Astrocyte of the spinal cord (primary cell): Measurements from ENCODE around the gene RAP1GAP2.

Experiments used
- DNase-seq: peaks from one replicate; pipeline ENCODE4 v3.0.0; 2011; ENCODE audit warnings: low read depth, low spot score
- H3K4me3 ChIP-seq: 2 replicates; pipeline ENCODE4 v1.5.1; 2011; ENCODE audit warnings: low read depth, mild to moderate bottlenecking, low read length, moderate library complexity
- in situ Hi-C: cut with HindIII; loops from 2 replicates; pipeline ENCODE4 v1.10.0; 2017; ENCODE audit warnings: low sequenced_read_pairs
- TF ChIP-seq, protein P1 (sequence below): IDR thresholded peaks from 2 replicates; pipeline ENCODE4 v1.5.1; 2012; ENCODE audit warnings: low read depth, mild to moderate bottlenecking, low read length, inconsistent platforms

The RAP1GAP2 gene

DNA sequence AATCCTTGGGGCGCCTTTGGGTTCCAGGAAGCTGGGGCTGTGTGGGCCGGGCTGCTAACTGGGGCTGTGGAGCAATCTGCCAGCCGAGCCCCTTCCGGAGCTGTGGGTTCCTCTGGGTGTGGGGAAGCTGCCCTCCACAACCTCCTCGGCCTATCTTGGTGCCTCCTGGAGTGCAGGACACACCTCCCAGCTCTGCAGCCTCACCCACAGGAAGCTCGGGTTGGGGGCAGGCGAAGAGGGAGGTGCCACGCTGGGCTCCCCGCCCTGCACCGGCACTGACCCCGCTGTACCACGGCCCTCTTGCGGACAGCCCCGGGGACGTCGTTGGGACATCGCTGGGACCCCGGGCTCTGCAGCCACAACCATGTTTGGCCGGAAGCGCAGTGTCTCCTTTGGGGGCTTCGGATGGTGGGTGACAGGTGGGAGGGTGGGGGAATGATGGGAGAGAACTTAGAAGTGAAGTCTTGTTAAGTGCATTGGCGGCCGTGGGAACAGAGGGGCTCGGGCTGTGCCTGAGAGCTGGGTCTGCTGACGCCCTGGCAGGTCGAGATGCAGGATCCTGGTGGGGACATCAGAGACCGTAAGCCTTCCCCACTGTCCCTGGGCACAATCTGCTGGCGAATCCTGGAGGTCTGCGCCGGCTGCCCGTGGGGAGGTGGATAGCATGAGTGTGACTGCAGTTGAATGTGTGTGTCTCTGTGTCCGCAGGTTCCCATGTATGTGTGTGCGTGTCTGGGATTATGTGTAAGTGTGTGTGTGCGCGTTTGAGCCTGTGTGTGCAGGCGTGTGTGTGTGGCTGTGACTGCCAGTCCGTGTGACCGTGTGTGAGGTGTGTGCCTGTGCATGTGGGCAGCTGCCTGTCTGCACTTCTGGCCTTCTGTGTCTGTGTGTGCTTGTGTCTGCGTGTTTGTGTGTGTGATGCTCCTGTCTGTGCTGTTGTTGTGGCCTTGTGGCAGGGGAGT lies at the start of gene RAP1GAP2:
RAP1GAP2 (plus strand) TSS at position 275 of the 962 bp plus-strand sequence; CDS start at position 365, 90 bp downstream.
- in situ Hi-C loops = no loop called here
- no peak for DNase-seq
- H3K4me3 ChIP-seq = no peak within 1 kb of the TSS

DNA sequence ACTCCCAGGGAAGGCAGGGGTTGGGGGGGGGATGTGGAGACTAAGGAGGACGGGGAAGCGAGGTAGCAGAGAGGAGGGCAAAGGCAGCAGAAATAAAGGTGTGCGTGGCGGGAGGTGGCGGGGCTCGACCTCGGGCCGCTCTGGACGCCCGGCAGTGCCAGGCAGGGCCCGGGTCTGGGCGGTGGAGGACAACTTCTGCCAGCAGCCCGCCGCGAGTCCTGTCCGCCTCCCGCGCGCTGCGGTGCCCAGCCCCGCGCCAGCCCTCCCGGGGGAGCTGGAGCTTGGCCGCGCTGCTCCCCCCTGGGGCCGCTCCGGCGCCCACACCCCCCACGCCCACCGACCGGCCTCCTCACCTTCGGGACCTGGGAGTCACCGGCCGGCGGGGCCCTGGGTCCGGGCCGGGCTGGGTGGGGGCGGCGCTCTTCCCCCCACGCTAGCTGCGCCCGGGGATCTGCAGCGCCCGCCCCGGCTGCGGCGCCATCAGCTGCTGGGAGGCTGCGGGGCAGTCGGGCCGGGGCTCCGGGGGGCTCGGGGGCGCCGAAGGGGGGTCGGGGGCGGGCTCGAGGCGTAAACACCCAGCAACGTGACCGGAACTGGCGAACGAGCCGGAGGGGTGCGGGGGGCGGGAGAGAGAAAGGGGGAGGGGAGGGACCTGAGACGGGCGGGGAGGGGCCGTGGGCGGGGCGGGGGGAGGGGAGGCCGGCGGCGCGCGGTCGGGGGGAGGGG lies 47.0 kb upstream of the RAP1GAP2 start, which contains the start of gene CCDC92B:
CCDC92B (minus strand) TSS at position 595 of the 726 bp plus-strand sequence. CDS start 14,507 bp downstream, outside the sequence.
- in situ Hi-C loops = no loop called here

More for the DNA sequence above, at the start of gene RAP1GAP2:
- TF ChIP-seq, protein P1, sequence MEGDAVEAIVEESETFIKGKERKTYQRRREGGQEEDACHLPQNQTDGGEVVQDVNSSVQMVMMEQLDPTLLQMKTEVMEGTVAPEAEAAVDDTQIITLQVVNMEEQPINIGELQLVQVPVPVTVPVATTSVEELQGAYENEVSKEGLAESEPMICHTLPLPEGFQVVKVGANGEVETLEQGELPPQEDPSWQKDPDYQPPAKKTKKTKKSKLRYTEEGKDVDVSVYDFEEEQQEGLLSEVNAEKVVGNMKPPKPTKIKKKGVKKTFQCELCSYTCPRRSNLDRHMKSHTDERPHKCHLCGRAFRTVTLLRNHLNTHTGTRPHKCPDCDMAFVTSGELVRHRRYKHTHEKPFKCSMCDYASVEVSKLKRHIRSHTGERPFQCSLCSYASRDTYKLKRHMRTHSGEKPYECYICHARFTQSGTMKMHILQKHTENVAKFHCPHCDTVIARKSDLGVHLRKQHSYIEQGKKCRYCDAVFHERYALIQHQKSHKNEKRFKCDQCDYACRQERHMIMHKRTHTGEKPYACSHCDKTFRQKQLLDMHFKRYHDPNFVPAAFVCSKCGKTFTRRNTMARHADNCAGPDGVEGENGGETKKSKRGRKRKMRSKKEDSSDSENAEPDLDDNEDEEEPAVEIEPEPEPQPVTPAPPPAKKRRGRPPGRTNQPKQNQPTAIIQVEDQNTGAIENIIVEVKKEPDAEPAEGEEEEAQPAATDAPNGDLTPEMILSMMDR = no peak

DNA sequence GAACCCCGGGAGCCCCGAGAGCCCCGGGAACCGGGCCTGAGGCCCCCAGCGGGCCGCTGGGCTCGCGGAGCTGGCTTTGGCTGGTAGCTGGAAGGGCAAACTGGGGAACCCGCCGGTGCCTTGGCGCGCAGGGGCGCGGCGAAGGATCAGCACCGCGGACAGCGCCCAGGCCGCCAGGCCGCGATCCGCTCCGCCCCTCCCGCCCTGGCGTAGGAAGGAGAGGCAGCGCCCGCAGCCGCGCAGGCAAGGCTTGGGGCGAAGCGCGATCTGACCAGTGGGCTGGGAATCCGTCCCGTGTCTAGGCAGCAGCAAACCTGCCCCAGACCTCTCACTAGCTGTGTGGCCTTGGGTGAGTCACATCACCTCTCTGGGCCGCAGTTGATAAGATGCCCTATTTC lies 46.5 kb upstream of the RAP1GAP2 start:
- TF ChIP-seq, protein P1 = no peak
- H3K4me3 ChIP-seq = no peak overlapping the region
- DNase-seq = peak; percentile 44
- in situ Hi-C loops = no loop called here

More for the DNA sequence above, 47.0 kb upstream of the RAP1GAP2 start, which contains the start of gene CCDC92B:
- TF ChIP-seq, protein P1 = no peak
- DNase-seq = no peak
- no peak within 1 kb of the TSS for H3K4me3 ChIP-seq

DNA sequence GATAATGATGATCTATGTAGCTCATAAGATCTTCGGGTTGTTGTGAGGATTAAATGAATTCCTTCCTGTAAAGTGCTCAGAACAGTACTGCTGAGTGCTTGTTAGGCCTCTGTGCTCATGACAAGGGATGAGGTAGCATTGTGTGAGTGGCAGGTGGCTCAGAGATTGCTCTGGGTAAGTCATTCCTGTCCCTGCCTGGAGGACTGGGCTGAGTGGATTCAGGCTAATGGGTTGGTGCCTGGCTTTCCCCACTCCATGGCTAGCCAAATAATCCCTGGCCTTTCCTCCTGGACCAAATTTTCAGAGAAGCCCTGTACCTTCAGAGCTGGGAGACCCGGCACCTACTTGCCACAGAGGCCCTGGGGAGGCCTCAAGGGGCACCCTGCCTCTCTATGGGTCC lies 45.5 kb upstream of the RAP1GAP2 start:
- DNase-seq = no peak
- H3K4me3 ChIP-seq = no peak overlapping the region
- TF ChIP-seq, protein P1 = no peak
- in situ Hi-C loops = no loop called here

DNA sequence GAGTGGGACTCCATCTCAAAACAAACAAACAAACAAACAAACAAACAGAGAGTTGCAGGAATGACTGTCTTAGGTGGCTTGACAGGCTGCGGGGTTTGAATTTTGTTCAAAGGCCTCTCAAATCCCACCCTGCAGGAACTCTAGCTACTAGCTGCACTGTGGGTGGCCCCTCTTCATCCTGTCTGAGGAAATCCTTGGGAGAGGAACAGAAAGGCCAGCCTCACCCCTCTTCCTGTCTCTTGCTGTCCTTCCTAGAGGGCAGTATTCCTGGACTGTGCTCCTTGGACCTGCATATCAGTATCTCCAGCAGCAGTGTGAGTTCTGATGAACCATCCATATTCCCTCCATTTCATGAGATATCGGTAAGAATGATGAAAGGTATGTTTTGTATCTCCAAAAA lies 44.7 kb upstream of the RAP1GAP2 start:
- H3K4me3 ChIP-seq = no peak overlapping the region
- TF ChIP-seq, protein P1 = no peak
- in situ Hi-C loops = no loop called here
- no peak for DNase-seq
